T-cell (primary cell): ENCODE data around the gene BCLAF3. TPM values are rescaled to one million over a fixed set of nuclear protein-coding genes. Genes with fewer than 3 reads are reported as not detected.

Experiments used
- ATAC-seq, 4 experiments: fragments of 200-7000 bp in 3 of 4; fragments of 150-1000 bp in 1 of 4; cut with Tn5 transposase; replicated peaks in 1 of 4; 1 replicate in 3 of 4; 2 replicates in 1 of 4; pipeline ENCODE4 v1.10.0; 2021; ENCODE audit warnings: moderate library complexity in 3 of 4, mild to moderate bottlenecking in 2 of 4, moderate number of reproducible peaks in 1 of 4
- CTCF ChIA-PET, 2 donors: fragments of 300-600 bp; sonication (Branson Sonifier 250); formaldehyde crosslinking; loops; one replicate each; lab custom pipeline; 2022; ENCODE audit warnings: antibody characterized with exemption in 2 of 2; lab: Charles Lee
- POLR2A ChIA-PET, 2 donors: fragments of 300-600 bp; sonication (Branson Sonifier 250); formaldehyde crosslinking; loops; one replicate each; lab custom pipeline; 2022; ENCODE audit warnings: antibody characterized with exemption in 2 of 2; lab: Charles Lee
- DNase-seq, 35 experiments: peaks; one replicate each; pipeline versions ENCODE4 v3.0.0 to v3.0.0-alpha.2; 2013 to 2023
- H3K27ac ChIP-seq: one replicate; pipeline ENCODE4 v1.5.1; 2013; ENCODE audit warnings: low read length
- H3K27me3 ChIP-seq, 2 experiments: replicated peaks in 1 of 2; 1 replicate in 1 of 2; 2 replicates in 1 of 2; pipeline versions ENCODE4 v1.6.1 to v1.7.0; 2013; ENCODE audit warnings: low read length in 1 of 2, mixed read lengths in 1 of 2; ENCODE audit not compliant: control insufficient read depth in 2 of 2, insufficient read depth in 2 of 2; ENCODE audit errors: extremely low read depth in 1 of 2
- H3K36me3 ChIP-seq, 2 donors: 1 replicate in 1 of 2; 2 replicates in 1 of 2; pipeline versions ENCODE4 v1.6.1 to v1.7.0; 2013; ENCODE audit warnings: low read length in 1 of 2; ENCODE audit not compliant: control insufficient read depth in 2 of 2, insufficient read depth in 1 of 2; ENCODE audit errors: extremely low read depth in 1 of 2
- H3K4me1 ChIP-seq, 2 experiments: 1 replicate in 1 of 2; 2 replicates in 1 of 2; pipeline versions ENCODE4 v1.6.1 to v1.7.0; 2013; ENCODE audit warnings: low read length in 2 of 2, mixed read lengths in 1 of 2; ENCODE audit not compliant: insufficient read depth in 2 of 2, control insufficient read depth in 1 of 2; ENCODE audit errors: extremely low read depth in 1 of 2
- H3K4me3 ChIP-seq, 2 donors: 1 replicate in 1 of 2; 2 replicates in 1 of 2; pipeline versions ENCODE4 v1.5.1 to v1.7.0; 2013; ENCODE audit warnings: mild to moderate bottlenecking in 2 of 2, low read length in 1 of 2, moderate library complexity in 1 of 2; ENCODE audit not compliant: control insufficient read depth in 1 of 2; ENCODE audit errors: extremely low read depth in 1 of 2
- H3K9me3 ChIP-seq: 2 replicates; pipeline ENCODE4 v1.7.0; 2013
- H3K27ac Mint-ChIP-seq, 2 donors: one replicate each; pipeline ENCODE4 v1.8.0; 2020 to 2021; ENCODE audit warnings: mild to moderate bottlenecking in 2 of 2, mixed read lengths in 2 of 2
- H3K27me3 Mint-ChIP-seq, 2 donors: one replicate each; pipeline ENCODE4 v1.8.0; 2021 to 2022; ENCODE audit warnings: mixed read lengths in 2 of 2
- H3K36me3 Mint-ChIP-seq: one replicate; pipeline ENCODE4 v1.8.0; 2021; ENCODE audit warnings: mixed read lengths
- H3K4me1 Mint-ChIP-seq, 3 donors: one replicate each; pipeline ENCODE4 v1.8.0; 2020 to 2022; ENCODE audit warnings: mixed read lengths in 3 of 3, mild to moderate bottlenecking in 1 of 3
- H3K4me3 Mint-ChIP-seq, 3 donors: one replicate each; pipeline ENCODE4 v1.8.0; 2020 to 2022; ENCODE audit warnings: mild to moderate bottlenecking in 3 of 3, mixed read lengths in 3 of 3, moderate library complexity in 3 of 3
- H3K9me3 Mint-ChIP-seq, 3 donors: one replicate each; pipeline ENCODE4 v1.8.0; 2020 to 2022; ENCODE audit warnings: mixed read lengths in 3 of 3
- WGBS: methylation state at CpG from one replicate; pipeline ENCODE4 v1.1.5; 2013; ENCODE audit warnings: missing lambda C conversion rate; ENCODE audit not compliant: insufficient coverage; 5-methylcytosine and 5-hydroxymethylcytosine counted together
- total RNA-seq, 35 experiments: library from RNA in 6 of 35; stranded (reverse) in 6 of 35; fragments of 120-200 nt in 1 of 35; gene quantifications; one replicate each; pipeline versions ENCODE4 v1.2.1 to v1.2.4 and lab custom pipeline; 2013 to 2026

Gene BCLAF3
- total RNA-seq, 5 donors from 2014 or later (not counting 1 experiment from before 2014, with no cell fraction given), result 9.1 to 13.6 (median 10.0) TPM

- Mint-ChIP-seq H3K4me1 (peaks cover 0 to 4% (median 0%) of the 10 kb centered on the region in 3 donors), H3K27me3 (peaks cover 0 to 5% of the 10 kb centered on the region in 2 donors), H3K4me3 (no peak overlapping the region), H3K9me3 (no peaks in the 10 kb centered on the region), H3K27ac (no peak overlapping the region), H3K36me3 (peaks cover 24% of the 10 kb centered on the region)
- Histone ChIP-seq H3K9me3 (no peaks in the 10 kb centered on the region), H3K27ac (no peak overlapping the region), H3K4me1 (no peaks in the 10 kb centered on the region), H3K4me3 (no peak overlapping the region), H3K36me3 (peaks cover 0 to 6% of the 10 kb centered on the region in 2 donors), H3K27me3 (no peaks in the 10 kb centered on the region)
- ChIA-PET POLR2A (no interaction called here), CTCF (no interaction called here)
- no peak for ATAC-seq
- no CpG with 5 or more reads among the region's 2 CpGs for WGBS
- no peak for DNase-seq
Measured at GRCh38 chrX:19954335-19955096, 36.3 kb downstream of the BCLAF3 start.

GRCh38 chrX:19953145-19953544, 37.7 kb downstream of the BCLAF3 start:
- Histone ChIP-seq H3K36me3 (peaks cover 0 to 3% of the 10 kb centered on the region in 2 donors), H3K27ac (no peak overlapping the region), H3K27me3 (no peaks in the 10 kb centered on the region), H3K9me3 (no peaks in the 10 kb centered on the region), H3K4me3 (no peak overlapping the region), H3K4me1 (no peaks in the 10 kb centered on the region)
- DNase-seq, result no peak
- no CpG with 5 or more reads among the region's 3 CpGs for WGBS
- no peak for ATAC-seq
- POLR2A ChIA-PET, result no interaction called here
- Mint-ChIP-seq H3K4me1 (peaks cover 0 to 2% (median 0%) of the 10 kb centered on the region in 3 donors), H3K9me3 (no peaks in the 10 kb centered on the region), H3K27ac (no peak overlapping the region), H3K27me3 (peaks cover 0 to 2% of the 10 kb centered on the region in 2 donors), H3K36me3 (peaks cover 23% of the 10 kb centered on the region), H3K4me3 (no peak overlapping the region)
- CTCF ChIA-PET, result no interaction called here

GRCh38 chrX:19949340-19949739, 41.5 kb downstream of the BCLAF3 start:
- Histone ChIP-seq H3K27ac (no peak overlapping the region), H3K4me1 (no peaks in the 10 kb centered on the region), H3K36me3 (peaks cover 0 to 7% of the 10 kb centered on the region in 2 donors), H3K9me3 (no peaks in the 10 kb centered on the region), H3K27me3 (no peaks in the 10 kb centered on the region), H3K4me3 (no peak overlapping the region)
- ATAC-seq (no peak), DNase-seq (no peak)
- Mint-ChIP-seq H3K9me3 (no peaks in the 10 kb centered on the region), H3K36me3 (peaks cover 34% of the 10 kb centered on the region), H3K4me1 (peaks cover 0 to 7% (median 6%) of the 10 kb centered on the region in 3 donors), H3K27ac (no peak overlapping the region), H3K27me3 (peaks cover 0 to 5% of the 10 kb centered on the region in 2 donors), H3K4me3 (no peak overlapping the region)
- ChIA-PET POLR2A (no interaction called here), CTCF (no interaction called here)
- WGBS, result no CpG with 5 or more reads among the region's 2 CpGs

GRCh38 chrX:19947612-19948011, 43.2 kb downstream of the BCLAF3 start:
- H3K4me3 ChIP-seq, result no peak overlapping the region
- no peak for DNase-seq
- ChIA-PET POLR2A (no interaction called here), CTCF (interaction anchor here in 1 of 2 donors (1.0 kb wide), 1 partner anchor 10 kb away, joined by 3 read pairs; no protein-coding TSS in a partner anchor)
- Mint-ChIP-seq H3K27me3 (peaks cover 0 to 5% of the 10 kb centered on the region in 2 donors), H3K4me3 (no peak overlapping the region), H3K27ac (no peak overlapping the region), H3K36me3 (peaks cover 30% of the 10 kb centered on the region), H3K4me1 (peaks cover 0 to 6% (median 5%) of the 10 kb centered on the region in 3 donors), H3K9me3 (no peaks in the 10 kb centered on the region)
- no peak overlapping the region for H3K27ac ChIP-seq
- H3K36me3 ChIP-seq, result peaks cover 0 to 4% of the 10 kb centered on the region in 2 donors
- no peak for ATAC-seq
- WGBS, result no CpG with 5 or more reads among the region's 1 CpG
- H3K4me1 ChIP-seq, result no peaks in the 10 kb centered on the region
- no peaks in the 10 kb centered on the region for H3K27me3 ChIP-seq
- no peaks in the 10 kb centered on the region for H3K9me3 ChIP-seq

Other genes starting within 250 kb of the BCLAF3 start
- 100 to 1,000 TPM; 101 to 143 (median 114) TPM for gene SH3KBP1, start 103.5 kb downstream of the BCLAF3 start, total RNA-seq
- under 1 TPM in 4 of 5 donors, not detected in 1; 0.13 to 0.83 (median 0.65) TPM for gene MAP7D2, start 125.8 kb upstream of the BCLAF3 start, total RNA-seq
- gene EIF1AX, start 150.8 kb upstream of the BCLAF3 start, total RNA-seq, result 10 to 100 TPM; 39.6 to 81.8 (median 52.6) TPM